Measurements from ENCODE around the gene AMDHD2.

- no peak for TF ChIP-seq CEBPB (IDR thresholded peaks at IDR 0.05; ENCODE audit: low read depth, low read length)
- no peak for TF ChIP-seq CTCF (IDR thresholded peaks at IDR 0.05; ENCODE audit: control extremely low read depth in 1 of 3, insufficient read depth in 1 of 3, low read depth in 1 of 3, low read length in 3 of 3)
- TF ChIP-seq KDM1A (IDR thresholded peaks at IDR 0.05; ENCODE audit: borderline replicate concordance, low read length) = no peak
- TF ChIP-seq PHF8 (conservative IDR thresholded peaks at IDR 0.05; ENCODE audit: low read depth, low read length) = no peak
- TF ChIP-seq USF2 (IDR thresholded peaks at IDR 0.05; ENCODE audit: low read length) = no peak
- TF ChIP-seq ZNF274 (IDR thresholded peaks at IDR 0.05; ENCODE audit: borderline replicate concordance, extremely low read depth, low read length) = no peak
- no peak for TF ChIP-seq EZH2 (IDR thresholded peaks at IDR 0.05; ENCODE audit: low read depth, low read length, severe bottlenecking)
- TF ChIP-seq POLR2A (IDR thresholded peaks at IDR 0.05; ENCODE audit: control extremely low read depth in 1 of 2, low read depth in 2 of 2, low read length in 2 of 2) = no peak
- TF ChIP-seq EP300 (IDR thresholded peaks at IDR 0.05; ENCODE audit: borderline replicate concordance in 1 of 2, low read depth in 2 of 2, low read length in 2 of 2) = no peak
- TF ChIP-seq ATF3 (IDR thresholded peaks at IDR 0.05; ENCODE audit: insufficient read depth, low read depth, low read length) = no peak
- TF ChIP-seq MAX (IDR thresholded peaks at IDR 0.05) = no peak
- TF ChIP-seq POLR2AphosphoS5 (IDR thresholded peaks at IDR 0.05; ENCODE audit: low read depth, low read length) = no peak
- TF ChIP-seq POU5F1 (IDR thresholded peaks at IDR 0.05; ENCODE audit: low read depth, low read length) = no peak
- TF ChIP-seq GABPA (IDR thresholded peaks at IDR 0.05; ENCODE audit: borderline replicate concordance, insufficient read depth, low read length) = no peak
Measured at GRCh38 chr16:2497116-2497630, 23.0 kb upstream of the AMDHD2 start.

All from H1 (cell line).